IPS-15b (cell line): ENCODE data around the gene PIAS1.

Experiments used
- H3K27me3 ChIP-seq: one replicate; pipeline ENCODE4 v1.6.1; 2013; ENCODE audit warnings: low read length; ENCODE audit not compliant: control insufficient read depth, insufficient read depth
- H3K36me3 ChIP-seq: one replicate; pipeline ENCODE4 v1.6.1; 2013; ENCODE audit warnings: low read length; ENCODE audit not compliant: control insufficient read depth, insufficient read depth
- H3K4me1 ChIP-seq: one replicate; pipeline ENCODE4 v1.6.1; 2013; ENCODE audit warnings: mild to moderate bottlenecking, low read length; ENCODE audit not compliant: control insufficient read depth, insufficient read depth
- H3K4me3 ChIP-seq: one replicate; pipeline ENCODE4 v1.5.1; 2013; ENCODE audit warnings: low read depth, low read length
- H3K9ac ChIP-seq: one replicate; pipeline ENCODE4 v1.6.1; 2013; ENCODE audit warnings: low read depth, mild to moderate bottlenecking, low read length
- H3K9me3 ChIP-seq: one replicate; pipeline ENCODE4 v1.6.1; 2013; ENCODE audit warnings: mild to moderate bottlenecking, low read length; ENCODE audit not compliant: control insufficient read depth, insufficient read depth

The PIAS1 gene

DNA sequence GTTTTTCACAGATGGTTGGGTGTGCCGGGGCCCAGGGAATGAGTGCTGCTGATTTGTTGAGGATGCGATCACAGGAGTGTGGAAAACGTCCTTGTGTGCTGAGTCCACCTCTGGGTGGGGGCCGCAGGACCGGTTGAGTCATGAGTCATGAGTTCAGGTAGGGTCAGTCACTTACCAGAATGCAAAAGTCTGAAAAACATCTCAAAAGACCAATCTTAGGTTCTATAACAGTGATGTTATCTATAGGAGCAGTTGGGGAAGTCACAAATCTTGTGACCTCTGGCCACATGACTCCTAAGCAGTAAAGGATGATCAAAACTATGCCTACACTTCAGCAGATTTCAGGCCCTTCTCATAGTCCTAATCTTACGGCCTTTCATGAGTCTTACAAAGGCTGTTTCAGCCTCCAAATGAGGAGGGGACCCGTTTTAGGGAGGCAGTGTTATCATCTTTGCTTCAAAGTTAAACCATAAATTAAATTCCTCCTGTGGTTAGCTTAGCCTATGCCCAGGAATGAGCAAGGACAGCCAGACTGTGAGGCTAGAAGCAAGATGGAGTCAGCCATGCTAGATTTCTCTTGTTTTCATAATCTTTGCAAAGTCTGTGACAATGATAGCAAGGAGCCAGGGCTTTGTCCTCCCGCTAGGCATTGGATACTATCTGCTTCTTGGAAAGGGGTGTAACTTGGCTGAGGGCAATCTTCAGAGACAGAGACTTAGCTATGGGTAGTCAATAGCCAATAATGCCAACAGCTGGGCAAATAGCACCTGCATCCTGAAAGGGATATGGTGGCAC is 30.6 kb upstream of the PIAS1 start:
- no peaks in the 10 kb centered on the region for H3K4me1 ChIP-seq
- no peaks in the 10 kb centered on the region for H3K36me3 ChIP-seq
- H3K9me3 ChIP-seq: no peaks in the 10 kb centered on the region
- H3K27me3 ChIP-seq: no peaks in the 10 kb centered on the region
- H3K9ac ChIP-seq: no peak overlapping the region
- no peak overlapping the region for H3K4me3 ChIP-seq

DNA sequence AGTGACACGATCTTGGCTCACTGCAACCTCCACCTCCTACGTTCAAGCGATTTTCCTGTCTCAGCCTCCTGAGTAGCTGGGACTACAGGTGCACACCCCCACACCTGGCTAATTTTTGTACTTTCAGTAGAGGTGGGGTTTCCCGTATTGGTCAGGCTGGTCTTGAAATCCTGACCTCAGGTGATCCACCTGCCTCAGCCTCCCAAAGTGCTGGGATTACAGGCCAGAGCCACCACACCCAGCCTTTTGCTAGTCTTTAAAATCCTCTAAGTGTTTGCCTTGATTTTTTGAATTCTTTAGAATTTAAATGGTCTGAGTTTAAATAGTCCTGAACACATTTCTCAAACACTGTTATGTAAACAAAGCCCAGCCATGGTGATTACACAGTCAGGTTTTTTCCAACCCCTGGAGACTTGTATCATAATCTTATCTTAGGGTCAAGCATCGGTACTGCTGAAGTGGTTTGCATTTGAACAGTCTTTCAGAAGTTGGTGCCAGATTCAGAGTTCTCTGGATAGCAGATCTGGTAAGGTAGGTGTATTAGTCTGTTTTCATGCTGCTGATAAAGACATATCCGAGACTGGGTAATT is 28.2 kb upstream of the PIAS1 start:
- no peak overlapping the region for H3K9ac ChIP-seq
- H3K4me3 ChIP-seq: no peak overlapping the region
- no peaks in the 10 kb centered on the region for H3K9me3 ChIP-seq
- no peaks in the 10 kb centered on the region for H3K36me3 ChIP-seq
- H3K4me1 ChIP-seq: no peaks in the 10 kb centered on the region
- H3K27me3 ChIP-seq: no peaks in the 10 kb centered on the region

DNA sequence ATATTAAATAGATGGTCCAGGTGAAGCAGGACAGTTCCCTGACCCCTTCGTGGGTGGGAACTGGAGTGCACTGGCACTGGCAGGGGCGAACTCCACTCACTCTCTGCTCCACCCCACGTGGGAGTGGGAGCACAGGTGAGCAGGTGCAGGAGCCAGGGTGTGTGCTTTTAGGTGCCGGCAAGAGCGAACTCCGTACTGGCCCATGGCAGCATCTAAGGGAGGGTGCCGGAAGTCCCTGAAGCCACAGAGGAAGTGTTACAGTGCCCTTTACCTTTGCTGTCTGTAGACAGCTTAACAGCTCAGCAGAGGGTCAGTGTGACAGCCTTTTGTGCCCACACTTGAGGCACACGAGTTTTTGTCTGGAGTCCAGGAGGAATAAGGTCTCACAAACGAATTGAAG is 26.7 kb upstream of the PIAS1 start:
- H3K36me3 ChIP-seq: no peaks in the 10 kb centered on the region

DNA sequence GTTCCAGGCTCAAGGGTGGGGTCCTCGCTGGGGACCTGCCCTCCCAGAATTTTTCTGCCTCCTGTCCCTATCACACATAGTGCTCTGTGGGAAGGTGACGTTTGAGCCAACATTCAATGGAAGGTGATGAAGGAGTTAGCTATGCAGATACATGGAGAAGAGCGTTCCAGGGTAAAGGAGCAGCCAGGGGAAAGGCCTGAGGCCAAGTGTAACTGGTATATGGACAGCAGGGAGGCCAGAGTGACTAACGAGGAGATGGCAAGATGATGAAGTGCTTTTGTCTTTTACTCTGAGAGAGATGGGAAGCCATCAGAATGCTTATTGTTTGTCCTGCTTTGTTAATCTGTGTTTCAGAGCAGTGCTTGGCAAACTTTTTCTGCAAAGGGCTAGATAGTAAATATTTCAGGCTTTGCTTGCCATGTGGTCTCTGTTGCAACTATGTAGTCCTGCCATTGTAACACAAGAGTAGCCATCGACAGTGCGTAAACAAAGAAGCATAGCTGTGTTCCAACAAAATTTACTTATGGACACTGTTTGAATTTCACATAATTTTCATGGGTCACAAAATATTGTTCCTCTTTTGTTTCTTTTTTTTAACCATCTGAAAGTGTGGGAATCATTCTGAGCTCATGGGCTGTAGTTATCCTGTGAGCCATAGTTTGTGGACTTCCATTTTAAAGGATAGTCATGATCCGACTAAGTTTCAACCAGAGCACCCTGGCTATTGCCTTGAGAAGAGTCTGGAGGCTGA is 25.8 kb upstream of the PIAS1 start:
- Histone ChIP-seq H3K9me3 (no peaks in the 10 kb centered on the region), H3K4me3 (no peak overlapping the region), H3K4me1 (no peaks in the 10 kb centered on the region), H3K27me3 (no peaks in the 10 kb centered on the region), H3K36me3 (no peaks in the 10 kb centered on the region), H3K9ac (no peak overlapping the region)

More for the DNA sequence above, 26.7 kb upstream of the PIAS1 start:
- H3K9me3 ChIP-seq: no peaks in the 10 kb centered on the region
- H3K9ac ChIP-seq: no peak overlapping the region
- H3K4me1 ChIP-seq: no peaks in the 10 kb centered on the region
- no peak overlapping the region for H3K4me3 ChIP-seq
- no peaks in the 10 kb centered on the region for H3K27me3 ChIP-seq

DNA sequence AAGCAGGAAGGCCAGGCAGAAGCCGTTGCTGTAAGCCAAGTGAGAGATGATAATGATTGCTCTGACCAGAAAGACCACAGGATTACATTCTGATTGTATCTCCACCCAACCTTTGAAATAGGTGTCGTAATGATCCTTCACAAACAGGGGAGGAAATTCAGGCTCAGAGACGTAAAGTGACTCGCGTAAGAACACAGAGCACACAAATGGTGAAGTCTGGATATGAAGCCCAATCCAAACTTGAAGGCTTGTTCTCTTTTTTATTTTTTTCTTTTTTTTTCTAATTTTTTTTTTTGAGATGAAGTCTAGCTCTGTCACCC is 25.3 kb upstream of the PIAS1 start:
- Histone ChIP-seq H3K27me3 (no peaks in the 10 kb centered on the region), H3K9ac (no peak overlapping the region), H3K4me3 (no peak overlapping the region), H3K4me1 (no peaks in the 10 kb centered on the region), H3K9me3 (no peaks in the 10 kb centered on the region), H3K36me3 (no peaks in the 10 kb centered on the region)

DNA sequence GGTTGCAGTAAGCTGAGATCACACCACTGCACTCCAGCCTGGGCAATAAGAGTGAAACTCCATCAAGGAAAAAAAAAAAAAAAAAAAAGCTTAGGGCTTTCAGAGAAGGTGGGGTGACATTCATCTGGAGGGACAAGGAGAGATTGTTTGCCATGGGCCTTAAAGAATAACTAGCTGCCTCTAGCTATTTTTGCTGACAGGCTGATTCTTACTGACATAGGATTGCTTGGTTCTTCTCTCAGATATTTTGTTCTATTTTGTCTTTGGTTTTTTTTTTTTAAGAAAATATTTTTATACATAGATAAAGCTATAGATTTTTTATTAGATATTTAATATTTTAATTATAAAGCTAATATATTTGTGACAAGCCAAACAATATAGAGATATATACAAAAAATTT is 24.2 kb upstream of the PIAS1 start:
- Histone ChIP-seq H3K9ac (no peak overlapping the region), H3K4me1 (no peaks in the 10 kb centered on the region), H3K36me3 (no peaks in the 10 kb centered on the region), H3K4me3 (no peak overlapping the region), H3K9me3 (no peaks in the 10 kb centered on the region), H3K27me3 (no peaks in the 10 kb centered on the region)

DNA sequence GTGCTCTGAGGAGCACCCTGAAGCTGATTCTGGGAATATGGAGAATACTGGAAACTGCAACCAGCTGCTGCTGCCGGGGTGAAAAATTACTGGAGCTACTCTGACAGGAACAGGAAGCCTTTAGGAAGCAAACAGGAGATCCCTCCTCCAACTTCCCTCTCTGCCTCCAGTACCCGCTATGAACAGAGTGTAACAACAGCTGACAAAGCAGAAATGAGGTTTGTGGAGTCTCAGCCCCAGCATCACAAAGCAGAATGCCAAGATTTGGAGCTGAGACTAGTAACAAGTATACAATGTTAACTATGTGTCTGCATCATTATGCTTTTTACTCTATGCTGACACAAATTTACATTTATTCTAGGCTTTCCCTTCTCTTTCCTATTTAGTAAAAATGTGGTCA is 22.7 kb upstream of the PIAS1 start:
- H3K9ac ChIP-seq: no peak overlapping the region
- no peaks in the 10 kb centered on the region for H3K9me3 ChIP-seq
- H3K4me3 ChIP-seq: no peak overlapping the region
- H3K4me1 ChIP-seq: no peaks in the 10 kb centered on the region
- H3K27me3 ChIP-seq: no peaks in the 10 kb centered on the region
- no peaks in the 10 kb centered on the region for H3K36me3 ChIP-seq

DNA sequence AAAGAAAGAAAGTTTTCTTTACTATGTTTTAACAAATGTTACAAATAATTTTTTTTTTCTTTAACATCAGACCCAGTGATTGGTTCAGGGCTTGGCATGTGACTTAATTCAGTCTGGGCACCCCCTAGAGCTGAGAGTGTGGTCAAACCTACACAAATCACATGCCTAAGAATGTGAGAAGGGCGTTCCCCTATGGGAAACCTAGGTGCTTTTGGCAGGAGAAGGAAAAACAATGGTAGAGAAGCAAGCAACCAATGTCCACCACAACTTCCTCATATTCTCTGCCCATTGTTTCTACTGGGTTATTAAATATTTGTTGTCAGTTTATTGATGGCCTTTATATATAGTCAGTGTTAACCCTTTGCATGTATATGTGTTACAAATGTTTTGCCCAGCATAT is 21.4 kb upstream of the PIAS1 start:
- Histone ChIP-seq H3K4me3 (no peak overlapping the region), H3K36me3 (no peaks in the 10 kb centered on the region), H3K4me1 (no peaks in the 10 kb centered on the region), H3K27me3 (no peaks in the 10 kb centered on the region), H3K9me3 (no peaks in the 10 kb centered on the region), H3K9ac (no peak overlapping the region)

DNA sequence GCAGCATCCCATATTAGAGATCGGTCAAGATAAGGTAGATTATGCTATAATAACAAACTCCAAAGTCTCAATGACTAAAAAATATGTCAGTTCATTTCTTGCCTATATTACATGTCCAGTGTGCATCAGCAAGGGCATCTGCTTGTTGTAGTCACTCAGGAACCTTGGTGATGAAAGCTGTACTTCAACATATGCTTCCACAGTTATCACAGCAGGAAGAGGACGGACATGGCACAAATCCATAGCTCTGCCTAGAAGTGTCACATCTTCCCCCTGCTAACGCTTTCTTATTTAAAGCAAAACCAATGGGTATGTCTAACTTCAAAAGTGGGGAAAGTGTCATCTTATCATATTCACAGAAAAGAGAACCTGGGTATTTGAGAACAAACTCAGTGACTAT is 20.0 kb upstream of the PIAS1 start:
- no peak overlapping the region for H3K9ac ChIP-seq
- H3K27me3 ChIP-seq: no peaks in the 10 kb centered on the region
- H3K36me3 ChIP-seq: no peaks in the 10 kb centered on the region
- no peaks in the 10 kb centered on the region for H3K9me3 ChIP-seq
- H3K4me1 ChIP-seq: no peaks in the 10 kb centered on the region
- H3K4me3 ChIP-seq: no peak overlapping the region

DNA sequence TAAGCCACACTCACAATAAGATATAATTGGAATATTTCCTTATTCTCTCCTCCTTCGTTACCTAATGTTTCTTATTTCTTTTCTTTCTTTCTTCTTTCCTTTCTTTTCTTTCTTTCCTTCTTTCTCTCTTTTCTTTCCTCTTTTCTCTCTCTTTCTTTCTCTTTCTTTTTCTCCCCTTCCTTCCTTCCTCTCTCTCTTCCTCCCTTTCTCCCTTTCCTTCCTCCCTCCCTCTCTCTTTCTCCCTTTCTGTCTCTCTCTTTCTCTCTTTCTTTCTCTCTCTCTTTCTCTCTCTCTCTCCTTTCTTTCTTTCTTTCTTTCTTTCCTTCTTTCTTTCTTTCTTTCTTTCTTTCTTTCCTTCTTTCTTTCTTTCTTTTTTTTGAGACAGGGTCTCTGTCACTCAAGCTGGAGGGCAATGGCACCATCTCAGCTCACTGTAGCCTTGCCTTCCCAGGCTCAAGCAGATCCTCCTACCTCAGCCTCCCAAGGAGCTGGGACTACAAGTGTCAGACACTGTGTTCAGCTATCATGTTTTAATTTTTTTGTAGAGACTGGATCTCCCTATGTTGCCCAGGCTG is 19.3 kb upstream of the PIAS1 start:
- H3K4me1 ChIP-seq: no peaks in the 10 kb centered on the region
- H3K9ac ChIP-seq: no peak overlapping the region
- no peak overlapping the region for H3K4me3 ChIP-seq
- H3K9me3 ChIP-seq: no peaks in the 10 kb centered on the region
- H3K36me3 ChIP-seq: no peaks in the 10 kb centered on the region
- no peaks in the 10 kb centered on the region for H3K27me3 ChIP-seq

DNA sequence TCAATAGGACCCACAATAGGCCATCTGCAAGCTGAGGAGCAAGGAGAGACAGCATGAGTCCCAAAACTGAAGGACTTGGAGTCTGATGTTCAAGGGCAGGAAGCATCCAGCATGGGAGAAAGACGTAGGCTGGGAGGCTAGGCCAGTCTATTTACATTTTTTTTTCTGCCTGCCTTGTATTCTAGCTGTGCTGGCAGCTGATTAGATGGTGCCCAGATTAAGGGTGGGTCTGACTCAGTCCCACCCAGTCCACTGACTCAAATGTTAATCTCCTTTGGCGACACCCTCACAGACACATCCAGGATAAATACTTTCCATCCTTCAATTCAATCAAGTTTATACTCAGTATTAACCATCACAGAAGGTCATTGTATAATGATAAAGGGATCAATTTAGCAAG is 15.9 kb upstream of the PIAS1 start:
- no peak overlapping the region for H3K4me3 ChIP-seq
- no peak overlapping the region for H3K9ac ChIP-seq
- H3K36me3 ChIP-seq: no peaks in the 10 kb centered on the region
- H3K4me1 ChIP-seq: no peaks in the 10 kb centered on the region
- H3K9me3 ChIP-seq: no peaks in the 10 kb centered on the region
- no peaks in the 10 kb centered on the region for H3K27me3 ChIP-seq

DNA sequence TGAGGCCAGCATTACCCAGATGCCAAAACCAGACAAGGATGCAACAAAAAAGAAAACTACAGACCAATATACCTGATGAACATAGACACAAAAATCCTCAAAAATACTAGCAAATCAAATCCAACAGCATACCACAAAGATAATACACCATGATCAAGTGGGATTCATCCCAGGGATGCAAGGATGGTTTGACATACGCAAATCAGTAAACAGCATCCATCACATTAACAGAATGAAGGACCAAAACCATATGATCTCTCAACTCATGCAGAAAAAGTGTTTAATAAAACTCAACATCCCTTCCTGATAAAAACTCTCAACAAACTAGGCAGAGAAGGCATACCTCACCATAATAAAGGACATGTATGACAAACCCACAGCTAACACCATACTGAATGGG is 14.0 kb upstream of the PIAS1 start:
- Histone ChIP-seq H3K4me3 (no peak overlapping the region), H3K36me3 (no peaks in the 10 kb centered on the region), H3K4me1 (no peaks in the 10 kb centered on the region), H3K27me3 (no peaks in the 10 kb centered on the region), H3K9me3 (no peaks in the 10 kb centered on the region), H3K9ac (no peak overlapping the region)
